GM21723 (cell line): ENCODE results near the gene SLC30A5.
A peak's percentile ranks its signal among the peaks of the same experiment; 100 is the strongest.
"Not testable (repeated sequence)": the region's sequence is repeated elsewhere in the genome, so short reads cannot be mapped to it uniquely, and the experiment has no call there.

Source experiments
- ATAC-seq: cut with Tn5 transposase; IDR thresholded peaks from one replicate; pipeline ENCODE4 v1.9.1; 2021; ENCODE audit warnings: mild to moderate bottlenecking, moderate library complexity; ENCODE audit not compliant: unreplicated experiment

SLC30A5 gene

DNA sequence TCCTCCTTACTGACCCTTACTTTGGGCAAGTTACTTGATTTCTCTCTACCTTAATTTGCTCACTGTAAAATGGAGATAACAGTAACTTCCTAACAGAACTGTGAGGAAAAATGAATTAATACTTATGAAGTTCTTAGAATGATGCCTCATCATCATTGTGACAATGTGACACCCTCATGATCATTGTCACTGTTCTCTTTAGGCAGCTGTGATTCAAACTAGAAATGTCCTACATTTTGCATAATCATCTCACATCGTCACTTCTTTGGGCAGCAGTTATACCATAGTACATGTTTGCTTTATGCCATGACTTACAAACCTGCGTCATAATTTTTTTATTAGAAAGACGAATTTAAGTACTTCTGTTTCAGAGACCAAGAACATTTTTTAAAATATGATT, 9.7 kb downstream of the SLC30A5 start:
- ATAC-seq: no peak

DNA sequence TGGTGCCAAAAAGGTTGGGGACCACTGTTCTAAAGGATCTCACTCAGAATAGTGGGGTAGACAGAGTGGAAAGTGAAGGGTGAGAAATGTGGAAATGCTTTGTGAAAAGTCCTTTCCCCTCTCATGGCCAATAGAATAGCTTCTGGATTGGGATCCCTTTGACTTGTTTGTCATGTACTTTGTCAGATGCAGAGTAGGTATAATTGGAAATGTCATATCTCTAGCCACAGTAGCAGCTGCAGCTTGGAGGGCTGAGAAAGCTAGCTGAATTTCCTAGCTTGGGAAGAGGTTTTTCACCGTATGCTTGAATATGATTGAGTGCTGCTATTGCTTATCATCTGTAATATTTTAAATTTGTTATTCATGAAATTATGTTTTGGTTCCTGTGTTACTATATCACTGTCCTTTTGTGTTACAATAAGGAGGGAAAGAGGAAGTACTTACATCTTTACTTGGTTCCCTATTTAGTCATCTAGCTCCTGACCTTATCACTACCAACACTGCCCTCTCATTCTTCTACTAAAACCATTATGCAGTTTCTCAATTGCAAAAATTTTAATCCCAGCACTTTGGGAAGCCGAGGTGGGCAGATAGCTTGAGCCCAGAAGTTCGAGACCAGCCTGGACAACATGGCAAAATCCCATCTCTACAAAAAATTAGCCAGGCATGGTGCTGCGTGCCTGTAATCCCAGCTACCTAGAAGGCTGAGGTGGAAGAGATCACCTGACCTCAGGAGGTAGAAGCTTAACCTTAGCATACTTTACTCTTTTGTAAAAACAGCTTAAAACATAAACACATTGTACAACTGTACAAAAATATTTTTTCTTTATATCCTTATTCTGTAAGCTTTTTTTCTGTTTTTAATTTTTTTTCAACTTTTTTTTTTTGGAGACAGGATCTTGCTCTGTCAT, 12.4 kb downstream of the SLC30A5 start:
- peak; percentile 91 for ATAC-seq

DNA sequence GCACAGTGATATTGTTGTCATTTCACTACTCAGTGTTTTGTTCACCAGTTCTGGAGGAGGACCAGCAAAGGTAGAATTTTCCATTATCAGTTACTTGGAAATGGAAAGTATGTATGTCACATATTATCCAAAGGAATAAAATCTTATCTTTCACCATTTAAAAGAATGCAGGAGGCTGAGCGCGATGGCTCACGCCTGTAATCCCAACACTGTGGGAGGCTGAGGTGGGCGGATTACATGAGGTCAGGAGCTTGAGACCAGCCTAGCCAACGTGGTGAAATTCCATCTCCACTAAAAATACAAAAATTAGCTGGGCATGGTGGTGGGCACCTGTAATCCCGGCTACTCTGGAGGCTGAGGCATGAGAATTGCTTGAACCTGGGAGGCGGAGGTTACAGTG, 14.6 kb downstream of the SLC30A5 start:
- ATAC-seq: not testable (repeated sequence)

DNA sequence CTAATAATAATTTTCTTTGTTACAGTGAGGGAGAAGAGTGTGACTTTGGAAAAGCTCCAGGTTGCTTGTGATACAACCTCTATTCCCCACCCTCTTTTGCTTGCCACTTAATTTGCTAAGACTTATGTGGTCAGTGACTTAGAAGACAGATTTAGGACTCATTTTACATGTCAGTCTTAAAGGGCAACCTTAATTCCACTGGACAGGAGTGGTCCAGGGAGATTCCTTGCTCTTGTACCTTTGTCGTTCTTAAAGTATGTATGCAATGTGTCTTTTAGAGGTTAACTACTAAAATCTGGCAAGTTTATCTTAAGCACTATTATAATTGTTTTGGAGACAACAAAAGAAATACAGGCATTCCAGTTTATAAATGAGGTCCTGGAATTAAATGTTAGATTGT, 20.0 kb downstream of the SLC30A5 start:
- no peak for ATAC-seq

DNA sequence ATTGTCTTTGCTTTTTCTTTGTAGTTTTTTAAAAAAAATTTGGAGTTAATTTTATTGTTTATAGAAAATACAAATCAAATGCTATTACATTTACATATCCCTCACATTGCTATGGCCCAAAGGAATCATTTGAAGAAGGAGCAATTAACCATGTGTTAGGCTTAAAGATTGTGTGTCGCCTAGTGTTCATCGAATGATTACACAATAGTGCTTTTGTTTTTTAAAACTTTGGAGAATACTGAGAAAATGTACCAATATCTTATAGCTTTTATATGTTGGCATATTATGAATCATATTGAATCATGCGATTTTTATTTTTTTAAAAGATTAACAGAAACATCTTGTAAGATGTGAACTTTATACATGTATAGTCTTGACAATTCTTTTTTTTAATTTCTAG, 21.7 kb downstream of the SLC30A5 start:
- ATAC-seq: no peak

DNA sequence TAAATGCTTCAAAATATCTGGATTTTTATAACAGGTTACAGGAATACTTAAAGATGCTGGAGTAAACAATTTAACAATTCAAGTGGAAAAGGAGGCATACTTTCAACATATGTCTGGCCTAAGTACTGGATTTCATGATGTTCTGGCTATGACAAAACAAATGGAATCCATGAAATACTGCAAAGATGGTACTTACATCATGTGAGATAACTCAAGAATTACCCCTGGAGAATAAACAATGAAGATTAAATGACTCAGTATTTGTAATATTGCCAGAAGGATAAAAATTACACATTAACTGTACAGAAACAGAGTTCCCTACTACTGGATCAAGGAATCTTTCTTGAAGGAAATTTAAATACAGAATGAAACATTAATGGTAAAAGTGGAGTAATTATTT, 35.6 kb downstream of the SLC30A5 start:
- no peak for ATAC-seq

DNA sequence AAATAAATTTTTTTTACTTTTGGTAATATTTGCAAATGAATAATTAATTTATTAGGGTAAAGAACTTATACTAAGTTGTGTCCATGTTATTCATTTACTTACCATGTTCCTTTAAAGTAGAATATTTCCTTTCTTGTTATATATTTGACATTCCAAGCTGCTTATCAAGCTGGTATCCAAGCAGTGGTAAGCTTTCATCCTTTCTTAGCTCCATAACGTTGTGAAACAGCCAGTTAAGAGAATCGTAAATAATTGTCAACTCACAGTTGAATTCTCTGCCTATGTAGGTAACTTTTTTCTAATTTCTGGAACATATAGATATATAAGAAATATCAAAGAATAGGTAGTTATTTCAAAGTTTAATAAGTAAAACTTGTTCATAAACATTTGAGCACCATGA, 36.4 kb downstream of the SLC30A5 start:
- no peak for ATAC-seq

DNA sequence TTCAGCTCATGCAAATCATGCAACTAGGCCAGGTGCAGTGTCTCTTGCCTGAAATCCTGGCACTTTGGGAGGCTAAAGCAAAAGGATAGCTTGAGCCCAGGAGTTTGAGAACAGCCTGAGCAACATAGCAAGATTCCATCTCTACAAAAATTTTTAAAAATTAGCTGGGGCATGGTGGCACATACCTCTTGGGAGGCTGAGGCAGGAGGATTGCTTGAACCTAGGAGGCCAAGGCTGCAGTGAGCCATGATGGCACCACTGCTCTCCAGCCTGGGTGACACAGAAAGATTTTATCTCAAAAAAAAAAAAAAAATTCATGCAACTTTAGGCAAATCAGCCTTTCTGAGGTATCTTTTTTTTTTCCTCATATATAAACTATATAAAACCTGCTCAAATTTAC, 37.5 kb downstream of the SLC30A5 start:
- no peak for ATAC-seq

DNA sequence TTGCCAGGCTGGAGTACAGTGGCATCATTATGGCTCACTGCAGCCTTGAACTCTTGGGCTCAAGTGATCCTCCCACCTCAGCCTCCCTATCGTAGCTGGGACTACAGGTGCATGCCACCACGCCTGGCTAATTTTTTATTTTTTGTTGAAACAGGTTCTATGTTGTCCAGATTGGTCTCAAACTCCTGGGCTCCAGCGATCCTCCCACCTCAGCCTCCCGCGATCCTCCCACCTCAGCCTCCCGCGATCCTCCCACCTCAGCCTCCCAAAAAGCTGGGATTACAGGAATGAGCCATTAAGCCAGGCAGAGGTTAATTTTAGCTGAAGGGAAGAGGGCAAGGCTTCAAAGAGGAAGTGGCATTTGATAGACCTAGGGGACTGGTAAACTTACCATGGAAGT, 40.3 kb downstream of the SLC30A5 start:
- ATAC-seq: no peak

DNA sequence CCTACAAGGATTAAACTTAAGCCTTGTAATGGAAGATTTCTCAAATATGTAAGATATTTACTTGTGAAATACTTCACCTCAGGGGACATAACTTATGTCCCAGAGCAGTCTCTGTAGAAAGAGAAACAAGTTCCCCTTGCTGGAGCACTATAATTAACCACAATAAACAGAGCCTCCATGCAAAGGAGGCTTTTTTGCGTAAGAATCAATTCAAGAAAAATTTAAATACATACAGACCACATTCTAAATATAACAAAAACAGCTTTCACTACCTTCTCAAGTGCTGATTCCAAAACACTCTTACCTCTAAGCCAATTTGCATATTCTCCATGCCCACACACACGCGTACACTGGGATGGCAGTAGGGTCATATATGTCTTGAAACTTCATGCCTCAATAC, 42.5 kb downstream of the SLC30A5 start:
- ATAC-seq: peak; percentile 95

DNA sequence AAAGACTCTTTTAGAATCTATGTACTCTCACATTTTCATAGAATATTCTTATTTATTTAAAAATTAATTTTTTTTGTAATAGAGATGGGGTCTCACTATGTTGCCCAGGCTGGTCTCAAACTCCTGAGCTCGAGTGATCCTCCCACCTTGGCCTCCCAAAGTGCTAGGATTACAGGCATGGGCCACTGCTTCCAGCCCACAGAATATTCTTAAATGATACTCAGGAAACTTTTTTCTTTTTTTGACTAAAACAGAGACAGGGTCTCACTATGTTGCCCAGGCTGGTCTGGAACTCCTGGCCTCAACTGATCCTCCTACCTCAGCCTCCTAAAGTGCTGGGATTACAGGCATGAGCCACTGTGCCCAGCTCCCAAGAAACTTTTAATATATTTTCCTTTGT, 43.4 kb downstream of the SLC30A5 start:
- not testable (repeated sequence) for ATAC-seq

DNA sequence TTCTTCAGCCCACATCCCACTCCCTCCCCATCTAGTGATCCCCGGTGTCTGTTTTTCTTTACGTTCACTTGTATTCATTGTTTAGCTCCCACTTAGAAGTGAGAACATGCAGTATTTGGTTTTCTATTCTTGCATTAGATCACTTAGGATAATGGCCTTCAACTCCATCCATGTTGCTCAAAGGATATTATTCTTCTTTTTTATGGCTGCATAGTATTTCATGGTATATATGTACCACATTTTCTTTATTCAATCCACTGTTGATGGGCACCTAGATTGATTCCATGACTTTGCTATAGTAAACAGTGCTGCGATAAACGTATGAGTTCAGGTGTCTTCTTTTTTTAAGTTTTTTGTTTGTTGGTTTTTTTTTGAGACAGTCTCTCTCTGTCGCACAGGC, 44.0 kb downstream of the SLC30A5 start:
- ATAC-seq: no peak

DNA sequence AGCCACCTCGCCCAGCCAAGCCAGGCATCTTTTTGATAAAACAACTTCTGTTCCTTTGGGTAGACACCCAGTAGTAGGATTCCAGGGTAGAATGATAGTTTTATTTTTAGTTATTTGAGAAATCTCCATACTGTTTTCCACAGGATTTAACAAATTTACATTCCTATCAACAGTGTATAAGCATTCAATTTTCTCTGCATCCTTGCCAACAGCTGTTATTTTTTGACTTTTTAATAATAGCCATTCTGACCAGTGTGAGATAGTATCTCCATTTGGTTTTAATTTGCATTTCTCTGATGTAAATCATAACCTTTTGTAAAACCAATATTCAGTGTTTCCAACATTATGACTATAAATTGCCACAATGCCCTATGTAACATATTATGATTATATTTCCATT, 45.0 kb downstream of the SLC30A5 start:
- ATAC-seq: no peak

DNA sequence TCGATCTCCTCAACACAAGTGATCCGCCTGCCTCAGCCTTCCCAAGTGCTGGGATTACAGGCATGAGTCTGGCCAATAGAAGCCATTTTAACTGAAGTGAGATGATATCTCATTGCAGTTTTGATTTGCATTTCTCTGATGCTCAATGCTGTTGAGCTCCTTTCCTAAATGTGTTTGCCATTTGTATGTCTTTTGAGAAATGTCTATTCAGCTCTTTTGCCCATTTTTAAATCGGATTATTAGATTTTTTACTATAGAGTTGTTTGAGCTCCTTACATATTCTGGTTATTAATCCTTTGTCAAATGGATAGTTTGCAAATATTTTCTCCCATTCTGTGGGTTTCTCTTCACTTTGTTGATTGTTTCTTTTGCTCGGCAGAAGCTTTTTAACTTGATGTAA, 46.4 kb downstream of the SLC30A5 start:
- not testable (repeated sequence) for ATAC-seq

DNA sequence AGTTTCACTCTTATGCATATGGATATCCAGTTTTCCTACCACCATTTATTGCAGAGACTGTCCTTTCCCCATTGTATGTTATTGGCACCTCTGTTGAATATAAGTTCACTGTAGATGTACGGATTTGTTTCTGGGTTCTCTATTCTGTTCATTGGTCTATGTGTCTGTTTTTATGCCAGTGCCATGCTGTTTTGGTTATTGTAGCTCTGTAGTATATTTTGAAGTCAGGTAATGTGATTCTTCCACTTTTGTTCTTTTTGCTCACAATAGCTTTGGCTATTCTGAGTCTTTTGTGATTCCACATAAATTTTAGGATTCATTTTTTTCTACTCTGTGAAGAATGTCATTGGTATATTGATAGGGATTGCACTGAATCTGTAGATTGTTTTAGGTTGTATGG, 47.0 kb downstream of the SLC30A5 start:
- no peak for ATAC-seq

DNA sequence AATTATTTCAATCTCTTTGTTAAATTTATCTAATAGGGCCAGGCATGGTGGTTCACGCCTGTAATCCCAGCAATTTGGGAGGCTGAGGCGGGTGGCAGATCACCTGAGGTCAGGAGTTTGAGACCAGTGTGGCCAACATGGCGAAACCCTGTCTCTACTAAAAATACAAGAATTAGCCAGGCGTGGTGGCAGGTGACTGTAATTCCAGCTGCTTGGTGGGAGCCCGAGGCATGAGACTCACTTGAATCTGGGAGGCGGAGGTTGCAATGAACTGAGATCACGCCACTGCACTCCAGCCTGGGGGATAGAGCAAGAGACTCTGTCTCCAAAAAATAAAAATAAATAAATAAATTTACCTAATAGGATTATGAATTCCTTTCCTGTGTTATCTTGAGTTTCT, 54.8 kb downstream of the SLC30A5 start:
- ATAC-seq: not testable (repeated sequence)

DNA sequence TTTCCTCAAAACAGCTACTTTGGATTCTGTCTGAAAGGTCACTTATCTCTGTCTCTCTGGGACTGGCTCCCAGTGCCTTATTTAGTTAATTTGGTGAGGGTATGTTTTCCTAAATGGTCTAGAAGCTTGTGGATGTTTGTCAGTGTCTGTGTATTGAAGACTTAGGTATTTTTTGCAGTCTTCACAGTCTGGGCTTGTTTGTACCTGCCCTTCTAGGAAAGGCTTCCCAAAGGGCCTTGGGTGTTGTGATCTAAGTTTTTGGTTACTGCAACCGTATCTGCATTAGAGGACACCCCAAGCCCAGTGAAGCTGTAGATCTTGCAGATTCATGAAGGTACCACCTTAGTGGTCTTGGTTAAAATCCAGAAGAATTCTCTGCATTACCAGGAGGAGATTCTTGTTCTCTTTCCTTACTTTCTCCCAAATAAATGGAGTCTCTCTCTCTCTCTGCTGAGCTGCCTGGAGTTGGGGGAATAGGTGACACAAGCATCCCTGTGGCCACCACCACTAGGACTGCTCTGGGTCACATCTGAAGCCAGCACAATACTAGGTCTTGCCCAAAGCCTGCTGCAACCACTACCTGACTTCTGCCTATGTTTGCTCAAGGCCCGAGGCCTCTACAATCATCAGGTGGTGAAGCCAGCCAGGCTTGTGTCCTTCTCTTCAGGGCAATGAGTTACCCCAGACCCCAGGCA, 55.3 kb downstream of the SLC30A5 start:
- no peak for ATAC-seq

DNA sequence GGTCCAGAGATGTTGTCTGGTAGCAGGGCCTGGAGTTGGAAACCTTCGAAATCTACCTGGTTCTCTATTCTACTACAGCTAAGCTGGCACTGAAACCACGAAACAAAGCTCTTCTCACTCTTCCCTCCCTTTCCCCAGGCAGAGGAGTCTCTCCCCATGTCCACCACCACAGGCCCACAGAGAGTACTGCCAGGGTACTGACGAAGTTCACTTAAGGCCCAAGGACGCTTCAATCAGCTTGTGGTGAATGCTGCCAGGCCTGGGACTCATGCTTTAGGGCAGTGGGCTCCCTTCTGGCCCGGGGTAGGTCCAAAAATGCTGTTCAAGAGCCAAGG, 55.8 kb downstream of the SLC30A5 start:
- no peak for ATAC-seq

DNA sequence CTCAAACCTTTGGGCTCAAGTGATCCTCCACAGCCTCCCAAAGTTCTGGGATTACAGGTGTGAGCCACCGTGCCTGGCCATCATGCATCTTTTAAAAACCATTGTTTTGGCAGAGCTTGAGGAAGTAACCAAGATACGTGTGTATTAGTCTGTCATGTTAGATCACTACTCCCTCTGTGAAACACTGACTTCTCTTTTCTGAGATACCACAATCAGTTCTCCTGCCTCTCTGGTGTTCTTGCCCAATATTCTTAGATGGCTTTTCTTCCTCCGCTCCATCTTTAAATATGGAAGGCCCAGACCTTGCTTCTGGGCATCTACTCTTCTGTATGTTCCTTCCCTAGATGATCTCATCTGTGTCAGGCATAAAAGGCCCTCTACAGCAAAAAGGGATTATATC, 58.9 kb downstream of the SLC30A5 start:
- no peak for ATAC-seq

DNA sequence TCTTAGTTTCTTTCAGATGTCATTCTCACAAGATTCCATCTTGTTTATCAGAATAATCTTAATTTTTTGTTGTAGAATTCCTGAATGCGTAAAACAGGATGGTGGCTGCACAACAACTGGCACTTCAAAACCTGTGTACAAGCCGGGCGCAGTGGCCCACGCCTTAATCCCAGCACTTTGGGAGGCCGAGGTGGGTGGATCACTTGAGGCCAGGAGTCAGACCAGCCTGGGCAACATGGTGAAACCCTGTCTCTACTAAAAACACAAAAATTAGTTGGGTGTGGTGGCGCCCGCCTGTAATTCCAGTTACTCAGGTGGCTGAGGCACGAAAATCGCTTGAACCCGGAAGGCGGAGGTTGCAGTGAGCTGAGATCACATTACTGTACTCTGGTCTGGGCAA, 62.6 kb downstream of the SLC30A5 start:
- ATAC-seq: no peak

DNA sequence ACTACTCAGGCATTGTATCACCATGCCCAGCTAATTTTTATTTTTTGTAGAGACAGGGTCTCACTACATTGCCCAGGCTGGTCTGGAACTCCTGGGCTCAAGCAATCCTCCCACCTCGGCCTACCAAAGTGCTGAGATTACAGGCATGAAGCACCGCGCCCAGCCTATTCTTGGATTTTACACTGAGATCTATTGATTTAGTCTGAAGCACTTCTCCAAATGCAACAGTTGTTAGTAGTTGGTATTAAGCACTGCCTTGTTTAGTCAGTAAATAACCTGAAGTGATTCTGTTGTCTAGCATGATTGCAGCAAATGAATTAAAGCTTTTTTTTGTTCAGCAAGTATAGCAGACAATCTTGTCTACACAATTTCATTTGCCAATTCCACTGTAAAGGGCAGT, 64.2 kb downstream of the SLC30A5 start:
- no peak for ATAC-seq

DNA sequence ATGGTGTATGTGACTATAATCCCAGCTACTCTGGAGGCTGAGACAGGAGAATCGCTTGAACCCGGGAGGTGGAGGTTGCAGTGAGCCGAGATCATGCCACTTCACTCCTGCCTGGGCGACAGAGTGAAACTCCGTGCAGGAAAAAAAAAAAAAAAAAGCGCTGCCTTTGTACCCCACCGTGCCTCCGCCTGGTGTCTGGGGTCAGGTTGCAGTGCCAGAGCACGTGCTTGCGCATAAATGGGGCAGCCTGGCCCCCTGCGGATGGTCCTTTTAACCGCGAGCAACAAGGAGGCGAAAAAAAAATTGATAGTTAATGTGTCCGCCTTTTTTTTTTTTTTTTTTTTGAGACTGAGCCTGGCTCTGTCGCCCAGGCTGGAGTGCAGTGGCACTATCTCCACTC, 66.8 kb downstream of the SLC30A5 start:
- no peak for ATAC-seq
